Stomach (tissue), 4 donors: ENCODE measurements around the gene COPS8.

Experiments
- CTCF ChIP-seq, 7 experiments: fragments of 450-650 bp in 4 of 7; fragments of 200-600 bp in 3 of 7; sonication (generic) in 3 of 7; IDR thresholded peaks; one replicate each; pipeline ENCODE4 v1.5.1; 2016 to 2019; ENCODE audit warnings: antibody characterized with exemption in 7 of 7, control low read depth in 2 of 7, mild to moderate bottlenecking in 1 of 7
- POLR2A ChIP-seq, 4 donors: fragments of 450-650 bp; IDR thresholded peaks; one replicate each; pipeline ENCODE4 v1.6.1; 2016; ENCODE audit warnings: antibody characterized with exemption in 4 of 4, control low read depth in 2 of 4, mild to moderate bottlenecking in 1 of 4, moderate library complexity in 1 of 4
- POLR2AphosphoS5 ChIP-seq, 3 donors: sonication (generic); formaldehyde crosslinking; IDR thresholded peaks; one replicate each; pipeline ENCODE4 v1.6.1; 2016; ENCODE audit warnings: antibody characterized with exemption in 3 of 3

GRCh38 chr2:237132799-237133198 is 47.1 kb downstream of the COPS8 start:
- no peak for TF ChIP-seq CTCF (IDR thresholded peaks at IDR 0.05)
- no peak for TF ChIP-seq POLR2A (IDR thresholded peaks at IDR 0.05)
- no peak for TF ChIP-seq POLR2AphosphoS5 (IDR thresholded peaks at IDR 0.05)
